HG02623 (cell line): ENCODE results near the gene PPP6R1.

Experiments
- ATAC-seq: cut with Tn5 transposase; IDR thresholded peaks from one replicate; pipeline ENCODE4 v1.9.1; 2021; ENCODE audit warnings: moderate library complexity; ENCODE audit not compliant: unreplicated experiment

The PPP6R1 gene

GRCh38 chr19:55261671-55262126 is 2.9 kb upstream of the PPP6R1 start:
- no peak for ATAC-seq

- no peak for ATAC-seq
Measured at GRCh38 chr19:55259540-55260210, 858 bp upstream of the PPP6R1 start.

- peak; percentile 16 for ATAC-seq
Measured at GRCh38 chr19:55258476-55258827, 365 bp downstream of the PPP6R1 start.

- no peak for ATAC-seq
Measured at GRCh38 chr19:55257461-55258420, 1.1 kb downstream of the PPP6R1 start.

GRCh38 chr19:55256562-55257460 is 2.0 kb downstream of the PPP6R1 start:
- ATAC-seq = no peak

GRCh38 chr19:55255618-55256423 is 3.0 kb downstream of the PPP6R1 start:
- no peak for ATAC-seq

GRCh38 chr19:55254625-55254977 is 4.2 kb downstream of the PPP6R1 start:
- ATAC-seq = no peak

- peak; percentile 29 for ATAC-seq
Measured at GRCh38 chr19:55253842-55254624, 4.8 kb downstream of the PPP6R1 start.

GRCh38 chr19:55252760-55253663 is 5.8 kb downstream of the PPP6R1 start:
- ATAC-seq = no peak

- no peak for ATAC-seq
Measured at GRCh38 chr19:55251341-55252081, 7.3 kb downstream of the PPP6R1 start.

- ATAC-seq = no peak
Measured at GRCh38 chr19:55250262-55251036, 8.4 kb downstream of the PPP6R1 start.

- no peak for ATAC-seq
Measured at GRCh38 chr19:55249841-55250240, 9.0 kb downstream of the PPP6R1 start.

GRCh38 chr19:55248704-55249103 is 10.1 kb downstream of the PPP6R1 start:
- ATAC-seq = no peak

- ATAC-seq = no peak
Measured at GRCh38 chr19:55248166-55248675, 10.6 kb downstream of the PPP6R1 start.

- no peak for ATAC-seq
Measured at GRCh38 chr19:55247621-55248099, 11.2 kb downstream of the PPP6R1 start.
